SK-N-SH treated with all-trans-retinoic acid at 6 μM for 48 hours (cell line): ENCODE data around the gene COL15A1.

ENCODE experiments used
- CSDC2 ChIP-seq: fragments of 250-450 bp; sonication (Bioruptor Pico); IDR thresholded peaks from 2 replicates; pipeline ENCODE4 v1.5.0; 2020; ENCODE audit warnings: mild to moderate bottlenecking, moderate library complexity
- ISL1 ChIP-seq: fragments of 250-450 bp; sonication (Bioruptor Pico); IDR thresholded peaks from 2 replicates; pipeline ENCODE4 v2.1.2; 2022; ENCODE audit warnings: mild to moderate bottlenecking, moderate library complexity
- ZFP3 ChIP-seq: fragments of 250-450 bp; sonication (Bioruptor Pico); IDR thresholded peaks from 2 replicates; pipeline ENCODE4 v1.5.0; 2020; ENCODE audit warnings: mild to moderate bottlenecking, moderate library complexity
- TF ChIP-seq, protein P1 (sequence below): fragments of 250-450 bp; sonication (Bioruptor Pico); IDR thresholded peaks from 2 replicates; pipeline ENCODE4 v1.8.0; 2020; ENCODE audit warnings: mild to moderate bottlenecking, moderate library complexity, borderline replicate concordance
- TF ChIP-seq, protein P2 (sequence below): fragments of 250-450 bp; sonication (Bioruptor Pico); IDR thresholded peaks from 2 replicates; pipeline ENCODE4 v1.5.1; 2020; ENCODE audit warnings: low read depth, mild to moderate bottlenecking, moderate library complexity

- TF ChIP-seq, protein P1, sequence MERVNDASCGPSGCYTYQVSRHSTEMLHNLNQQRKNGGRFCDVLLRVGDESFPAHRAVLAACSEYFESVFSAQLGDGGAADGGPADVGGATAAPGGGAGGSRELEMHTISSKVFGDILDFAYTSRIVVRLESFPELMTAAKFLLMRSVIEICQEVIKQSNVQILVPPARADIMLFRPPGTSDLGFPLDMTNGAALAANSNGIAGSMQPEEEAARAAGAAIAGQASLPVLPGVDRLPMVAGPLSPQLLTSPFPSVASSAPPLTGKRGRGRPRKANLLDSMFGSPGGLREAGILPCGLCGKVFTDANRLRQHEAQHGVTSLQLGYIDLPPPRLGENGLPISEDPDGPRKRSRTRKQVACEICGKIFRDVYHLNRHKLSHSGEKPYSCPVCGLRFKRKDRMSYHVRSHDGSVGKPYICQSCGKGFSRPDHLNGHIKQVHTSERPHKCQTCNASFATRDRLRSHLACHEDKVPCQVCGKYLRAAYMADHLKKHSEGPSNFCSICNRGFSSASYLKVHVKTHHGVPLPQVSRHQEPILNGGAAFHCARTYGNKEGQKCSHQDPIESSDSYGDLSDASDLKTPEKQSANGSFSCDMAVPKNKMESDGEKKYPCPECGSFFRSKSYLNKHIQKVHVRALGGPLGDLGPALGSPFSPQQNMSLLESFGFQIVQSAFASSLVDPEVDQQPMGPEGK (CRISPR knock-in tag): no peak
- TF ChIP-seq ZFP3 (CRISPR knock-in tag) (no peak), CSDC2 (CRISPR knock-in tag) (no peak), ISL1 (CRISPR knock-in tag) (no peak)
- TF ChIP-seq, protein P2, sequence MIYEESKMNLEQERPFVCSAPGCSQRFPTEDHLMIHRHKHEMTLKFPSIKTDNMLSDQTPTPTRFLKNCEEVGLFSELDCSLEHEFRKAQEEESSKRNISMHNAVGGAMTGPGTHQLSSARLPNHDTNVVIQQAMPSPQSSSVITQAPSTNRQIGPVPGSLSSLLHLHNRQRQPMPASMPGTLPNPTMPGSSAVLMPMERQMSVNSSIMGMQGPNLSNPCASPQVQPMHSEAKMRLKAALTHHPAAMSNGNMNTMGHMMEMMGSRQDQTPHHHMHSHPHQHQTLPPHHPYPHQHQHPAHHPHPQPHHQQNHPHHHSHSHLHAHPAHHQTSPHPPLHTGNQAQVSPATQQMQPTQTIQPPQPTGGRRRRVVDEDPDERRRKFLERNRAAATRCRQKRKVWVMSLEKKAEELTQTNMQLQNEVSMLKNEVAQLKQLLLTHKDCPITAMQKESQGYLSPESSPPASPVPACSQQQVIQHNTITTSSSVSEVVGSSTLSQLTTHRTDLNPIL (CRISPR knock-in tag): no peak
These were observed at the start of gene COL15A1 for GRCh38 chr9:98943682-98944056.
